Spleen (tissue), 7 donors: ENCODE results near the gene NR2F1-AS1.

Experiments
- POLR2A ChIP-seq, 3 donors: fragments of 450-650 bp; IDR thresholded peaks; one replicate each; pipeline ENCODE4 v1.5.1; 2017; ENCODE audit warnings: antibody characterized with exemption in 3 of 3, mild to moderate bottlenecking in 1 of 3
- TF ChIP-seq, protein P1 (sequence below), 11 experiments: fragments of 200-600 bp in 7 of 11; fragments of 450-650 bp in 4 of 11; sonication (generic) in 4 of 11; IDR thresholded peaks in 8 of 11; conservative IDR thresholded peaks in 3 of 11; 1 replicate in 7 of 11; 2 replicates in 4 of 11; pipeline versions ENCODE4 v1.4.0 to v1.8.0; 2016 to 2021; ENCODE audit warnings: antibody characterized with exemption in 11 of 11, inconsistent platforms in 4 of 11, mild to moderate bottlenecking in 1 of 11
- donor health status: DM: no; HTN: no; CAD: no; lungs with moderate emphysema.
- donor health status: DM: no; HTN: no; CAD: no.
- donor health status: DM: no; HTN: no; CAD: no.

DNA sequence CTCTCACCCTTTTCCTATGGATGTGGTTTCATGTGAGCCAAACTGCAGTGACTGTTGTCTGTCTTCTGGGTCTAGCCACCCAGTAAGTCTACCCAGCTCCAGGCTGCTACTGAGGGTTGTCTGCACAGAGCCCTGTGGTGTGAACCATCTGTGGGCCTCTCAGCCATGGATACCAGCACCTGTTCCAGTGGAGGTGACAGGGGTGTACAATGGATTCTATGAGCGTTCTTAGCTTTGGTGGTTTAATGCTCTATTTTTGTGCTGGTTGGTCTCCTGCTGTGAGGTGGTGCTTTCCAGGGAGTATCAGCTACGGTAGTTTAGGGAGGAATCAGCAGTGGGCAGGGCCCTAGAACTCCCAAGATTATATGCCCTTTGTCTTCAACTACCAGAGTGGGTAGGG is 186.7 kb downstream of the NR2F1-AS1 start:
- TF ChIP-seq, protein P1, sequence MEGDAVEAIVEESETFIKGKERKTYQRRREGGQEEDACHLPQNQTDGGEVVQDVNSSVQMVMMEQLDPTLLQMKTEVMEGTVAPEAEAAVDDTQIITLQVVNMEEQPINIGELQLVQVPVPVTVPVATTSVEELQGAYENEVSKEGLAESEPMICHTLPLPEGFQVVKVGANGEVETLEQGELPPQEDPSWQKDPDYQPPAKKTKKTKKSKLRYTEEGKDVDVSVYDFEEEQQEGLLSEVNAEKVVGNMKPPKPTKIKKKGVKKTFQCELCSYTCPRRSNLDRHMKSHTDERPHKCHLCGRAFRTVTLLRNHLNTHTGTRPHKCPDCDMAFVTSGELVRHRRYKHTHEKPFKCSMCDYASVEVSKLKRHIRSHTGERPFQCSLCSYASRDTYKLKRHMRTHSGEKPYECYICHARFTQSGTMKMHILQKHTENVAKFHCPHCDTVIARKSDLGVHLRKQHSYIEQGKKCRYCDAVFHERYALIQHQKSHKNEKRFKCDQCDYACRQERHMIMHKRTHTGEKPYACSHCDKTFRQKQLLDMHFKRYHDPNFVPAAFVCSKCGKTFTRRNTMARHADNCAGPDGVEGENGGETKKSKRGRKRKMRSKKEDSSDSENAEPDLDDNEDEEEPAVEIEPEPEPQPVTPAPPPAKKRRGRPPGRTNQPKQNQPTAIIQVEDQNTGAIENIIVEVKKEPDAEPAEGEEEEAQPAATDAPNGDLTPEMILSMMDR (IDR thresholded peaks at IDR 0.05 in 8 of 11, conservative IDR thresholded peaks at IDR 0.05 in 3 of 11): no peak
- TF ChIP-seq POLR2A (IDR thresholded peaks at IDR 0.05): no peak
